Stimulated activated naive CD8-positive, alpha-beta T cell treated with anti-CD3 and anti-CD28 coated beads, Interleukin-15, Interleukin-2, amounts not matched to agents 100 U/mL and 50 U/mL, for 24 hours (primary cell): ENCODE measurements around the gene GP9.
"Not testable (repeated sequence)": the region's sequence is repeated elsewhere in the genome, so short reads cannot be mapped to it uniquely, and the experiment has no call there.

ENCODE experiments used
- ATAC-seq: fragments of 150-1000 bp; cut with Tn5 transposase; one replicate; pipeline ENCODE4 v1.10.0; 2021
- DNase-seq: peaks from one replicate; pipeline ENCODE4 v3.0.0; 2021

GP9 gene

GRCh38 chr3:129111076-129111780, 50.6 kb downstream of the GP9 start:
- DNase-seq, ATAC-seq: not testable (repeated sequence)
